ENCODE measurements around the gene TAF15. TPM values are rescaled to one million over a fixed set of nuclear protein-coding genes. Genes with fewer than 3 reads are reported as not detected.

The TAF15 gene
- total and polyA plus RNA-seq, 10 of the 15 experiments (the other 5 are each of a cell fraction or from before 2014, with no cell fraction given), result 9.5 to 259 (median 40.4) TPM

GRCh38 chr17:35799942-35800341 lies 9.3 kb upstream of the TAF15 start:
- no peaks in the 10 kb centered on the region; the same call in 1 of the 2 replicates for H4K20me1 ChIP-seq (ENCODE audit: control insufficient read depth, insufficient read depth)
- no peak overlapping the region for H3K27ac ChIP-seq (ENCODE audit: control insufficient read depth, insufficient read depth)
- H3K27me3 ChIP-seq (replicated peaks in 1 of 2; ENCODE audit: control insufficient read depth in 2 of 2, insufficient read depth in 2 of 2, low read length in 1 of 2), result peaks cover 3 to 12% of the 10 kb centered on the region in 2 experiments
- H2AFZ ChIP-seq (ENCODE audit: control insufficient read depth, low read depth, low read length), result no peak overlapping the region
- H3K4me1 ChIP-seq (ENCODE audit: control insufficient read depth, insufficient read depth, low read length), result peaks cover 4% of the 10 kb centered on the region
- FAIRE-seq (no peak), ATAC-seq (no peak), DNase-seq (ENCODE audit: low read depth, low spot score) (no peak)
- H3K36me3 ChIP-seq (ENCODE audit: control insufficient read depth in 2 of 2, insufficient read depth in 2 of 2, low read length in 1 of 2), result no peaks in the 10 kb centered on the region
- ChIA-PET CTCF (interaction anchor here (1.2 kb wide), 1 partner anchor 36 kb away, joined by 6 read pairs; no protein-coding TSS in a partner anchor), RAD21 (ENCODE audit: unreplicated experiment) (no interaction called here), SMC1A (ENCODE audit: uncharacterized antibody, unreplicated experiment) (no interaction called here), POLR2A (no interaction called here)
- no peaks in the 10 kb centered on the region for H3K79me2 ChIP-seq (ENCODE audit: control insufficient read depth, insufficient read depth, low read length)
- no peak overlapping the region for H3K4me3 ChIP-seq
- no TSS peak for BruUV-seq (replicated peaks)
- in situ Hi-C loops (cut with MboI) (no loop called here), intact Hi-C loops (cut with micrococcal nuclease; ENCODE audit: unreplicated experiment) (no loop called here)
- no peaks in the 10 kb centered on the region for H3K9me3 ChIP-seq (replicated peaks; ENCODE audit: control insufficient read depth, insufficient read depth, low read length)
- TF ChIP-seq ZBTB40 (IDR thresholded peaks at IDR 0.05; ENCODE audit: borderline replicate concordance), result no peak
- no peak for TF ChIP-seq NR2F1 (conservative IDR thresholded peaks at IDR 0.05)
- H3K9ac ChIP-seq (ENCODE audit: control insufficient read depth, insufficient read depth, low read length), result no peak overlapping the region
- H3K4me2 ChIP-seq (ENCODE audit: control insufficient read depth, insufficient read depth), result no peak overlapping the region

GRCh38 chr17:35801583-35802224 lies 7.6 kb upstream of the TAF15 start:
- Histone ChIP-seq H3K36me3 (ENCODE audit: control insufficient read depth in 2 of 2, insufficient read depth in 2 of 2, low read length in 1 of 2) (no peaks in the 10 kb centered on the region), H3K27ac (ENCODE audit: control insufficient read depth, insufficient read depth) (no peak overlapping the region), H3K4me1 (ENCODE audit: control insufficient read depth, insufficient read depth, low read length) (no peaks in the 10 kb centered on the region; the same call in 1 of the 2 replicates), H3K79me2 (ENCODE audit: control insufficient read depth, insufficient read depth, low read length) (no peaks in the 10 kb centered on the region), H3K27me3 (replicated peaks in 1 of 2; ENCODE audit: control insufficient read depth in 2 of 2, insufficient read depth in 2 of 2, low read length in 1 of 2) (peaks cover 0 to 4% of the 10 kb centered on the region in 2 experiments; a peak in 3 of 4 replicates), H3K4me3 (no peak overlapping the region), H4K20me1 (ENCODE audit: control insufficient read depth, insufficient read depth) (no peaks in the 10 kb centered on the region), H3K9me3 (replicated peaks; ENCODE audit: control insufficient read depth, insufficient read depth, low read length) (no peaks in the 10 kb centered on the region), H3K4me2 (ENCODE audit: control insufficient read depth, insufficient read depth) (no peak overlapping the region), H3K9ac (ENCODE audit: control insufficient read depth, insufficient read depth, low read length) (no peak overlapping the region), H2AFZ (ENCODE audit: control insufficient read depth, low read depth, low read length) (no peak overlapping the region)
- ChIA-PET SMC1A (ENCODE audit: uncharacterized antibody, unreplicated experiment) (no interaction called here), RAD21 (ENCODE audit: unreplicated experiment) (no interaction called here), POLR2A (no interaction called here), CTCF (no interaction called here)
- in situ Hi-C loops (cut with MboI) (no loop called here), intact Hi-C loops (cut with micrococcal nuclease; ENCODE audit: unreplicated experiment) (no loop called here)
- FAIRE-seq, result no peak
- ATAC-seq, result no peak
- WGBS (ENCODE audit: insufficient coverage, insufficient replicate concordance, low lambda C conversion rate, missing lambda C conversion rate), result 31% methylated on average over 9 of the region's 9 CpGs
- no TSS peak for BruUV-seq (replicated peaks)
- DNase-seq (ENCODE audit: low read depth, low spot score), result no peak
- TF ChIP-seq NFXL1 (IDR thresholded peaks at IDR 0.05; ENCODE audit: borderline replicate concordance) (no peak), TARDBP (IDR thresholded peaks at IDR 0.05; ENCODE audit: borderline replicate concordance) (no peak), MYC (IDR thresholded peaks at IDR 0.05; ENCODE audit: insufficient read depth, insufficient read length, insufficient replicate concordance, low read length, severe bottlenecking) (no peak), NFYB (IDR thresholded peaks at IDR 0.05; ENCODE audit: insufficient read depth, low read depth, low read length) (no peak), NFIC (IDR thresholded peaks at IDR 0.05; ENCODE audit: low read depth, low read length) (no peak), POU2F2 (IDR thresholded peaks at IDR 0.05; ENCODE audit: borderline replicate concordance, low read depth, low read length) (no peak), KDM1A (IDR thresholded peaks at IDR 0.05; ENCODE audit: borderline replicate concordance) (no peak), ATF3 (IDR thresholded peaks at IDR 0.05; ENCODE audit: borderline replicate concordance, extremely low read depth, low read depth, low read length) (no peak), SREBF2 (IDR thresholded peaks at IDR 0.05; ENCODE audit: low read length) (no peak), SMC3 (IDR thresholded peaks at IDR 0.05; ENCODE audit: borderline replicate concordance, low read length) (no peak), MXI1 (IDR thresholded peaks at IDR 0.05; ENCODE audit: low read depth, low read length) (no peak), TCF12 (IDR thresholded peaks at IDR 0.05; ENCODE audit: low read depth, low read length) (no peak), DPF2 (IDR thresholded peaks at IDR 0.05) (no peak)

Data from GM12878 (cell line).